Ramos (cell line): ENCODE measurements around the gene FZD4.
"Not testable (repeated sequence)": the region's sequence is repeated elsewhere in the genome, so short reads cannot be mapped to it uniquely, and the experiment has no call there.

Experiments
- in situ Hi-C: fragments of 300-500 bp; cut with MboI; formaldehyde crosslinking; loops from one replicate; pipeline ENCODE4 v1.14.3; 2022; ENCODE audit warnings: low sequenced_read_pairs; ENCODE audit not compliant: unreplicated experiment

The FZD4 gene

DNA sequence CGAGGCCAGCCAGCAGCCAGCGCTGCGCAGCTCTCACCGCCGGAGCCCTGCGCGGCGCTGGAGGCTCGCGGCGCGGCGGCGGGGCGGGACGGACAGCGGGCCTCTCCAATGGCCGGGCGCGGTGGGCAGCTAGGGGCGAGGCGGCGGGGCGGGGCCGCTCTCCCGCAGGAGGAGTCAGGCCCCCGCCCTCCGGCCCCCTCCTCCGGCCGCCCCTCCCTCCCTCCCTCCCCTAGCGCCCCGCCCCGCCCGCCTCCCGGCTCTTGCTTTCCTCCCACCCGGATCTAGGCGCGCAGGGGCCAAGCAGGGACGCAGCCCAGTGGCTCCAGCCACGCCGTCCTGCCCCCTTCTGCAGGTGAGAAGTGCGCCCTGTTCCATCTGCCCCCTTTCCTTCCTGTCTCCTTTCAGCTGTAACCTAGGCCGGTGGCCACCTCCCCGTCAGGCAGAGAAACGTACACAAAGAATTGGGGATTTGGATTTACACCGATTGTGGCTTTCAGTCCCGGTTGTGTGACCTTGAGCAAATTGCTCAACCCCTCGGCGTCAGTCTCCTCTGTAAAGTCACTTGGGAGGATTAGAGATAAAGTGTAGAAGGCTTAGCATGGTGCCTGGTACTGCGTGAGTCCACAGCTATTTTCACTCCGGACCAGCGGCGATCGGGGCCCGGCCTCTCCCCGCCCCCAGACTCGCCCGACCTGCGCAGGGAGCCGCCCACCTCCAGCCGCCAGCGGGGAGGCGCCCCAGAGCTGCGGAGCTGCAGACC is at the start of gene FZD4:
Gene FZD4 (minus strand): TSS at position 35 of the 760 bp plus-strand sequence. CDS start 310 bp downstream, outside the sequence.
- in situ Hi-C loops: no loop called here

DNA sequence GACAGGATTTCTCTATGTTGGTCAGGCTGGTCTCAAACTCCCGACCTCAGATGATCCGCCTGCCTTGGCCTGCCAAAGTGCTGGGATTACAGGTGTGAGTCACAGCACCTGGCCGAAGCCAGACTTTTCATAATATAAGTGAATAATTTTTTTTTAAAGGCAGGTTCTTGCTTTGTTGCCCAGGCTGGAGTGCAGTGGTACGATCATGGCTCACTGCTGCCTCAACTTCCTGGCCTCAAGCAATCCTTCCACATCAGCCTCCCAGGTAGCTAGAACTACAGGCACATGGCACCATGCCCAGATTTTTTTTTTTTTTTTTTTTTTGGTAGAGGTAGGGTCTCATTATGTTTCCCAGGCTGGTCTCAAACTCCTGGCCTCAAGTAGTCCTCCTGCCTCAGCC is 49.1 kb upstream of the FZD4 start:
- in situ Hi-C loops: not testable (repeated sequence)

DNA sequence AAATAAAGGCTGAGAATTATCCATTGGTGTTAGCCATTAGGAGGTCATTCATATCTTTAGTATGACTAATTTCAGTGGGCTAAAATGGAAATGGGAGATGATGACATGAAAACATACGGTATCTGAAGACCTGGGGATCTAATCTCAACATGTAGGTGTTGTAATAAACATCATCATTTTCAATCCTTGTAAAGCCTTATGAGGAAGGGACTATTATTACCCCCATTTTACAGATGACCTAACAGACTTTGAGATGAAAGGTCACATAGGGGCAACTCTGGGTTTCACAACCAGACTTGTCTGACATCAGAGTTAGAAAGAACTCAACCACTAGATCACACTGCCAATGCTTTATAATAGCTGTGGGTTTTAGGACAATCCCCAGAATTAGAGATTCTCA is 47.7 kb upstream of the FZD4 start:
- in situ Hi-C loops: no loop called here

GRCh38 chr11:86999859-87000753 is 44.9 kb upstream of the FZD4 start:
- in situ Hi-C loops: no loop called here

DNA sequence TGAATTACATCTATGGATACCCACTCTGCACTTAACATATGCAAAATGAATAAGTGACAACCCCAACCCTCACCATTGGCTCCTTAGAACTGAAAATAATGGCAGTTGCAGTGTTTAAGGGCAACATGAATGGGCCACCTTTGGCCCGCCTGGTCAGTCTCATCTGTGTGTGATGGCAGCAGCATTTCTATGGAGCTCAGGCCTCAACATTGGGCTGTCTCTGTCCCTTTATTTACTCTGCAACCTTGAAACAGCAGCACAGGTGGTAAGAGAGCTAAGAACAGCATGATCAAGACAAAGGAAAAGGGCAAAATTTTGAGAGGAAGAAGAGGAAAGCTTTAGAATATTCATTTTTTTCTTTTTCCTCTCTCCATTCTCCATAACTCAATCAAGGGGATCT is 44.2 kb upstream of the FZD4 start:
- in situ Hi-C loops: no loop called here

DNA sequence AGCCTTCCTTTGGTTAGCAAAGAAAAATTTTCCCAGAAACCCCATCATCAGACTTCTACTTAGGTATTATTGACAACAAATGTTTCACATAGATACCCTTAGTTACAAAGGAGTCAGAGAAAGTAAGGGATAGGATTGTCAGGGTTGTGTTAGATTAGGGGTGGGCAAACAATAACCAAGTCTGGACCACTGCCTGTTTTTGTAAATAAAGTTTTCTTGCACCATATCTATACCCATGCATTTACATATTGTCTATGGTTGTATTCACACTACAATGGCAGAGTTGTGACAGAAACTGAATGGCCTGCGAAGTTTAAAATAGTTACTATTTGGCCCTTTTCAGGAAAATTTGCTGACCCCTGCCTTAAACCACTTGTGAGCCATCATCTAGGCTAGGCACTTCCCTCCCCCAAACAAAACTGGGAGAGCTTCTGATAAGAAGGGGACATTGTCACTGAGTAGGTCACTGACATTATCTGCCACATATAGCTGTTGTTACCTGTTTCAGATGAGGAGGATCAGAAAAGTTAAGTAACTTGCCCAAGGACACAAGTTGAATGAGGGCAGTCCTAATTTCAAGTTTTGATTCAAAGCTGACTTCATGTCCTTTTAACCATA is 41.9 kb upstream of the FZD4 start:
- in situ Hi-C loops: no loop called here

GRCh38 chr11:86993031-86993430 is 37.8 kb upstream of the FZD4 start:
- in situ Hi-C loops: no loop called here

DNA sequence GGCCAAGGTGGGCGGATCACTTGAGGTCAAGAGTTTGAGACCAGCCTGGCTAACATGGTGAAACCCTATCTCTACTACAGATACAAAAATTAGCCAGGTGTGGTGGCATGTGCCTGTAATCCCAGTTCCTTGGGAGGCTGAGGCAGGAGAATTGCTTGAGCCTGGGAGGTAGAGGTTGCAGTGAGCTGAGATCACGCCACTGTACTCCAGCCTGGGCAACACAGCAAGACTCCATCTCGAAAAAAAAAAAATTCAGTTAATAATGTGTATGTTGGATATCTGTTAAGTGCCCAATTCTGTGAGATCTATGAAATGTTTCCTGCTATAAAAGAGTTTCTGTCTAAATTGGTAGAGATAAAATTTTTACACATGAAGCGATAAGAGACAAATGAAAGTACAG is 37.1 kb upstream of the FZD4 start:
- in situ Hi-C loops: not testable (repeated sequence)

GRCh38 chr11:86991341-86991740 is 36.1 kb upstream of the FZD4 start:
- in situ Hi-C loops: no loop called here

DNA sequence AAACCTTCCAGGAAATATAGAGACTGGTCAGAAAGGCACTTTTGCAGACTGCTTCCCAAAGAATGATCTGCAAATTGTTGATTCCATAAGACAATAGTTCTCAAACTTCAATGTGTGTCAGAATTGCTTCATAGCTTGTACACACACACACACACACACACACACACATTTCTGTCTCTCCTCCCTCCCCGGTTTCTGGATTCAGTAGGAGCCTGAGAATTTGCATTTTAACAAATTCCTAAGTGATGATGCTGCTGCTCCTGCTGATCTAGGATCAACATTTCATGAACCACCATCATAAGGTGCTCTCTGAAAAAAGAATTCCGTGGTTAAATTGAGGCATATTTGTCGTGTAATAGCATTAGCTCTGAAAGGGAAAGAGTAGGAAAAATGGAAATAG is 35.3 kb upstream of the FZD4 start:
- in situ Hi-C loops: no loop called here

GRCh38 chr11:86990031-86990430 is 34.8 kb upstream of the FZD4 start:
- in situ Hi-C loops: no loop called here

DNA sequence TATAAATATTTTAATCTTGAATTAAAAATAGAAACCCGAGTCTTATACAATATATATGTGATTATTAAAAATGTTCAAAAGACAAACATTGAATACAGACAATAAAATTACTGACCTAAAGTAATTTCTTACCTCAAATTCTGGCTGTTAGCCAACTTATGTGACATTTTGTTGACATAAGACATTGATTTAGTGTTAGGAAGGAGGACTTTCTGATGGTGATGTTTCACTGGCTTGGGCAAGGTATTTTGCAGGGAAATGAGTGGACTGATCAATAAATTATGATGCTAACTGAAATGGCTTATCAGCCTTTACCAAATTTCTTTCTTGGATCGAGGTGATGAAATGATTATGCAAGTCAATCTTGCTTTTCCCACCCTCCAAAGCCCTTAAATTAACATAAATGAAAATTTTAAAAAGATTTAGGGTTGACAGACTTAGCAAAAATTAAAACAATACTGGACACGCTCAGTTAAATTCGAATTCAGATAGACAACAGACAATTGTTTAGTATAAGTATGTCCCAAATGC is 33.2 kb upstream of the FZD4 start:
- in situ Hi-C loops: loop anchor here (10.0 kb wide), 1 partner anchor 306 kb away; no protein-coding TSS in a partner anchor

DNA sequence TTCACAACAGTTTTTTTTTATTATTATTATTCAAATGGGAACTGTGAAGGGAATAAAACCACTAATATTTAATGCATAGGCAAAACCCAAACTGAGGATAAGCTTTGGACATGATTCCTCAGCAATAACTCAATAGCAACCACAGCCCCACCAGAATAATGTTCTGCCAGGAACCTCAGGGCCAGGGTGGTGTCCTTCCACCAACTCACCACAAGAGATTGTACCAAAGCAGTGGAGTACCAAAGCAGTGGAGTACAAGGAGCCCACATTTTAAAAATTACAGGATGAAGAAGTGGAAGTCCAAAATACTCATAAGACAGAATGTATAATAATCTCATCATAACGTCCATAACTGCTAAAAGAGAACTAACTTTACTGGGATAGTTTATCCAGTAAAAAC is 32.5 kb upstream of the FZD4 start:
- in situ Hi-C loops: loop anchor here (10.0 kb wide), 1 partner anchor 307 kb away; no protein-coding TSS in a partner anchor

- in situ Hi-C loops: loop anchor here (10.0 kb wide), 1 partner anchor 310 kb away; no protein-coding TSS in a partner anchor
Observed at GRCh38 chr11:86984701-86985100, 29.5 kb upstream of the FZD4 start.

- in situ Hi-C loops: loop anchor here (10.0 kb wide), 1 partner anchor 312 kb away; no protein-coding TSS in a partner anchor
Observed at GRCh38 chr11:86983021-86983488, 27.9 kb upstream of the FZD4 start.

- in situ Hi-C loops: loop anchor here (10.0 kb wide), 1 partner anchor 313 kb away; no protein-coding TSS in a partner anchor
Observed at GRCh38 chr11:86981777-86982540, 26.8 kb upstream of the FZD4 start.

DNA sequence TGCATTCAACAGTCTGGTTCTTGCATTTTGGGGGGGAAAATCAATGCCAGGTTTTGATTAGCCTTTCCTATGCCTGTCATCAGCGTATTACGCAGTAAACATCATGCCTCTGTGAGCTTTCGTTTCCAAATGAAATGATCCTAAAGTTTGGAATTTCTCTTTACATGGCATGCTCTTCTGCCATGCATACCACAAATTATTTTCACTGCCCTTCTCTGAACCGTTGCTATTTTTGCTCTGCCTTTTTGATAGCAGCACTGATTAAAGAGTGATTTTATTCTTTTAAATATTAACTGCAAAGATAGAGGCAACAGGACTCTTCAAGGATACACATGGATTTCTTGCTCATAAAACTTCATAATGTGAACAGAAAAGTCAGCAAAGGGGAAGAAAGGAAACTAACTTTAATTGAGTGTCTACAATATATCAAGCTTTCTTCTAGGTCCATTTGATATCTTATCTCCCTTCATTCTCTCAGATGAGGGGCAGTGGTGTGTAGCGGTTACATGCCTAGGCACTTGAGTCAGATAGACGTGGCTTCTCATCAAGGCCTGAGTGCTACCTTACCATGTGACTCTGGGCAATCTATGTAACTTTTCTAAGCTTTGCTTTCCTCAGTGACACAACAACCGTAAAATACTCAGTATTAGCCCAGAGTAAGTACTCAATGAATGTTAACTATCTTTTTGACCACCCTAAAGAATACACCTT is 25.0 kb upstream of the FZD4 start:
- in situ Hi-C loops: loop anchor here (10.0 kb wide), 1 partner anchor 315 kb away; no protein-coding TSS in a partner anchor

GRCh38 chr11:86978756-86979608 is 23.8 kb upstream of the FZD4 start:
- in situ Hi-C loops: no loop called here
